Fibroblast of lung (primary cell): ENCODE results near the gene C1orf50. TPM values are rescaled to one million over a fixed set of nuclear protein-coding genes. Genes with fewer than 3 reads are reported as not detected.
A peak's percentile ranks its signal among the peaks of the same experiment; 100 is the strongest.

Source experiments
- DNase-seq, 2 donors: peaks; one replicate each; pipeline versions ENCODE4 v3.0.0 to v3.0.0-alpha.2; 2010; ENCODE audit warnings: low read depth in 2 of 2
- H2AFZ ChIP-seq: 2 replicates; pipeline ENCODE4 v1.5.1; 2012; ENCODE audit warnings: low read length, control low read depth, inconsistent platforms
- H3K27ac ChIP-seq: 2 replicates; pipeline ENCODE4 v1.5.1; 2011; ENCODE audit warnings: low read length, control low read depth; ENCODE audit not compliant: insufficient read depth
- H3K27me3 ChIP-seq: 2 replicates; pipeline ENCODE4 v1.5.1; 2011; ENCODE audit warnings: mild to moderate bottlenecking, low read length; ENCODE audit not compliant: control insufficient read depth, insufficient read depth
- H3K36me3 ChIP-seq: 2 replicates; pipeline ENCODE4 v1.5.1; 2011; ENCODE audit warnings: low read length; ENCODE audit not compliant: control insufficient read depth, insufficient read depth
- H3K4me1 ChIP-seq: 2 replicates; pipeline ENCODE4 v1.5.1; 2011; ENCODE audit warnings: low read length; ENCODE audit not compliant: control insufficient read depth, insufficient read depth; ENCODE audit errors: extremely low read depth
- H3K4me2 ChIP-seq: 2 replicates; pipeline ENCODE4 v1.5.1; 2011; ENCODE audit warnings: low read length, control low read depth; ENCODE audit not compliant: insufficient read depth; ENCODE audit errors: extremely low read depth
- H3K4me3 ChIP-seq, 4 experiments: fragments of 200-600 bp in 1 of 4; sonication (generic) in 1 of 4; replicated peaks in 1 of 4; 2 replicates each; pipeline ENCODE4 v1.5.1; 2011 to 2016; ENCODE audit warnings: low read length in 4 of 4, low read depth in 3 of 4, mild to moderate bottlenecking in 3 of 4, control low read depth in 2 of 4, inconsistent platforms in 1 of 4, mixed read lengths in 1 of 4; ENCODE audit not compliant: insufficient read depth in 1 of 4; ENCODE audit errors: control extremely low read depth in 1 of 4
- H3K79me2 ChIP-seq: 2 replicates; pipeline ENCODE4 v1.5.1; 2012; ENCODE audit warnings: mild to moderate bottlenecking, low read length, inconsistent platforms; ENCODE audit not compliant: control insufficient read depth, insufficient read depth
- H3K9ac ChIP-seq: 2 replicates; pipeline ENCODE4 v1.5.1; 2011; ENCODE audit warnings: mild to moderate bottlenecking, low read length, control low read depth; ENCODE audit not compliant: insufficient read depth
- H3K9me3 ChIP-seq: 2 replicates; pipeline ENCODE4 v1.5.1; 2012; ENCODE audit warnings: low read depth, low read length; ENCODE audit not compliant: control insufficient read depth, insufficient read depth
- H4K20me1 ChIP-seq: 2 replicates; pipeline ENCODE4 v1.5.1; 2011; ENCODE audit warnings: low read length; ENCODE audit not compliant: control insufficient read depth, insufficient read depth; ENCODE audit errors: extremely low read depth
- EZH2 ChIP-seq: IDR thresholded peaks from 2 replicates; pipeline ENCODE4 v1.5.1; 2012; ENCODE audit warnings: low read length, control low read depth, mild to moderate bottlenecking; ENCODE audit errors: missing control alignments
- polyA plus RNA-seq, 2 donors: library from polyadenylated mRNA; depleted of rRNA in 1 of 2; stranded (reverse) in 1 of 2; unstranded in 1 of 2; fragments of >200 nt; gene quantifications; 2 replicates each; pipeline ENCODE4 v1.2.1, GENCODE V29; 2011 to 2012; ENCODE audit warnings: missing spikeins in 1 of 2
- total RNA-seq: library from RNA; depleted of rRNA; stranded (reverse); fragments of >200 nt; gene quantifications from 2 replicates; pipeline ENCODE4 v1.2.1, GENCODE V29; 2014
- TF ChIP-seq, protein P1 (sequence below), 2 donors: IDR thresholded peaks in 1 of 2; conservative IDR thresholded peaks in 1 of 2; 1 replicate in 1 of 2; 2 replicates in 1 of 2; pipeline ENCODE4 v1.5.1; 2011 to 2012; ENCODE audit warnings: low read length in 2 of 2, control low read depth in 1 of 2, inconsistent platforms in 1 of 2, low read depth in 1 of 2, mild to moderate bottlenecking in 1 of 2

The C1orf50 gene
- total and polyA plus RNA-seq, 2 donors (not counting 1 experiment from before 2014, with no cell fraction given), result 5.9 to 9.5 TPM

DNA sequence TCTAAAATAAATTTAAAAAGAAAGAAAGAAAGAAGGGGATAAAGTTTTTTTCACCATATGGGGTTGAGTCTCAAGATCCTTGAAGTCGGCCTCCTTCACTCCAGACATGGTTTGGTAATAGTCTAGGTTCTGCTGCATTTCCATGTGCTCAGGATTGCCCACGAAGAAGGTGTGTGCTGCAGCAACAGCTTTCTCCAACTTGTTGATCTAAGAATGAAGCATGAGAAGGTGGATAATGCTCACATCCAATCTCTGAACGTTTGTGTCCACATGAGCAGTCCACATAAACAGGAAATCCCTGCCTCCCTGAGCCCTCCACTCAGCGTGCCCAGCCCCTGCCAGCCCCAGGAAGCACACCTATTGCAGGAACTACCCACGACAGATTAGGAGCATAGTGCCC is 4.8 kb upstream of the C1orf50 start:
- Histone ChIP-seq H4K20me1 (peaks cover 4% of the 10 kb centered on the region), H3K4me1 (no peaks in the 10 kb centered on the region), H2AFZ (no peak overlapping the region), H3K27me3 (no peaks in the 10 kb centered on the region), H3K79me2 (peaks cover 46% of the 10 kb centered on the region), H3K4me2 (no peak overlapping the region), H3K27ac (no peak overlapping the region), H3K9ac (no peak overlapping the region), H3K36me3 (peaks cover 12% of the 10 kb centered on the region), H3K9me3 (no peaks in the 10 kb centered on the region), H3K4me3 (no peak overlapping the region)
- no peak for DNase-seq
- TF ChIP-seq, protein P1, sequence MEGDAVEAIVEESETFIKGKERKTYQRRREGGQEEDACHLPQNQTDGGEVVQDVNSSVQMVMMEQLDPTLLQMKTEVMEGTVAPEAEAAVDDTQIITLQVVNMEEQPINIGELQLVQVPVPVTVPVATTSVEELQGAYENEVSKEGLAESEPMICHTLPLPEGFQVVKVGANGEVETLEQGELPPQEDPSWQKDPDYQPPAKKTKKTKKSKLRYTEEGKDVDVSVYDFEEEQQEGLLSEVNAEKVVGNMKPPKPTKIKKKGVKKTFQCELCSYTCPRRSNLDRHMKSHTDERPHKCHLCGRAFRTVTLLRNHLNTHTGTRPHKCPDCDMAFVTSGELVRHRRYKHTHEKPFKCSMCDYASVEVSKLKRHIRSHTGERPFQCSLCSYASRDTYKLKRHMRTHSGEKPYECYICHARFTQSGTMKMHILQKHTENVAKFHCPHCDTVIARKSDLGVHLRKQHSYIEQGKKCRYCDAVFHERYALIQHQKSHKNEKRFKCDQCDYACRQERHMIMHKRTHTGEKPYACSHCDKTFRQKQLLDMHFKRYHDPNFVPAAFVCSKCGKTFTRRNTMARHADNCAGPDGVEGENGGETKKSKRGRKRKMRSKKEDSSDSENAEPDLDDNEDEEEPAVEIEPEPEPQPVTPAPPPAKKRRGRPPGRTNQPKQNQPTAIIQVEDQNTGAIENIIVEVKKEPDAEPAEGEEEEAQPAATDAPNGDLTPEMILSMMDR (conservative IDR thresholded peaks at IDR 0.05 in 1 of 2, IDR thresholded peaks at IDR 0.05 in 1 of 2; ENCODE audit: low read depth in 1 of 2, low read length in 2 of 2), result no peak
- TF ChIP-seq EZH2, result no peak

DNA sequence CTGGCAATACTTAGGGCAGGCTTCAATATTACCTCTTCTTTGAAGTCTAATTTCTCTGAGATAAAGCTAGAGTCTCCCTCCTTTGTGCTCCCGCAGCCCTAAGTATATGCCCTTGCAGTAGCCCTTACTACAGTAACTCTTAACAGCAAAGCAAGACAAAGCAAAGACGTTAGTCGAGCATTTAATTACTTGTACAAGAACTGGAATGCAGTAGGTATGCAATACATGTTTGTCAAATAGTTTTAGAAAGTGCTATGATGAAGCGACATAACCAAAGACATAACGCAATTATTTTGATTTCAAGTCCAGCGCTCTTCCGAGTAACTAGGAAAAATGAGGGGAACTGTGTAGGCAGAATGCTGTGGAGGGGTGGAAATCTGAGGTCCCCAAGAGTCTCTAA is 1.8 kb upstream of the C1orf50 start:
- Histone ChIP-seq H3K9me3 (no peaks in the 10 kb centered on the region), H2AFZ (no peak overlapping the region), H3K79me2 (peaks cover 60% of the 10 kb centered on the region), H3K36me3 (peaks cover 2% of the 10 kb centered on the region), H3K4me2 (peak overlapping the region; percentile 95), H3K27ac (peak overlapping the region; percentile 89), H4K20me1 (peaks cover 4% of the 10 kb centered on the region), H3K4me1 (peaks cover 2% of the 10 kb centered on the region), H3K9ac (peak overlapping the region; percentile 81), H3K4me3 (peak overlapping the region; percentile 63 to 98 (median 90)), H3K27me3 (no peaks in the 10 kb centered on the region)
- TF ChIP-seq, protein P1 (conservative IDR thresholded peaks at IDR 0.05 in 1 of 2, IDR thresholded peaks at IDR 0.05 in 1 of 2; ENCODE audit: low read depth in 1 of 2, low read length in 2 of 2), result no peak
- TF ChIP-seq EZH2, result no peak
- peak in 1 of 2 donors; percentile 44 for DNase-seq

DNA sequence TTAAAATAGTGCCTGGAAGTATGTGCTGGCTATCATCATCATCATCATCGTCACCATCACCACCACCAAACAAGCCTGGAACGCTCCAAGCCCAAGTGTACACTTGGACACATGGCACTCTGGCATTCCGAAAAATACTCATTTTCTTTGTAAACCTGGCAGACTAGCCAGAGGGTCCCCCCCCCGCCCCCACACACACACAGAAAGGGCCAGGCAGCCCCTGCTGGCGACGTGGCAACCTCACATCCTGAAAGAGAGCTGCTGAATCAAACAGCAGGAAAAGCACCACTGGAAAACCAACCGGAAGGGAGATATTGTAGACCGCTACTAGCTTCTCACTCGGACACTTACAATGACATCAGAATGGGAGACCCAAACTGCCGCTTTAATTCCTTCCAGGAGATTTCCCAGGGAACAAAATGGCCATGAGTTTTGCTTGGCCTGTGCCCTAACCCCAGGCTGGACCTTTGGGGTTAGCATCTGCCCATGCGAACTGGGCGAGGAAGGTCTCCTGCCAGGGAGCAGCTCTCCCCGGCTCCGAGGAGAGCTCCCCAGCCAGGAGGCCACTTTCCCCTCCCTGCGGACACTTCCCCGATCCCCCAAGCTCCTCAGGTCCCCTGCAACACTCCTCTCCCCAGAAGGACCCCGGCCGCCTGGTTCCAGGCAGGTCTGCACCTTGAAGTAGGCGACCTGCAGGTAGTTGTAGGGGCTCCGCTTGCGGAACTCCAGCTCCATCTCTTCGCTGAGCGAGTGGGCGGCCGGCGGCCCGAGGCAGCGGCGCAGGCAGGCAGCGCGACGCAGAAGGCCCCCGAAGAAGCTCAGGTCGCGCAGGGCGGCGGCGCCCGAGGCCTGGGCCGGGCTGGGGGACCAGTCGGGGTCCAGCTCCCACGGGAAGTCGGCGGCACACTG is 963 bp upstream of the C1orf50 start:
- Histone ChIP-seq H3K4me3 (peak overlapping the region; percentile 63 to 98 (median 90)), H3K79me2 (peaks cover 60% of the 10 kb centered on the region), H3K4me2 (peak overlapping the region; percentile 95), H4K20me1 (peaks cover 4% of the 10 kb centered on the region), H3K27ac (peak overlapping the region; percentile 89), H3K9ac (peak overlapping the region; percentile 81), H3K27me3 (no peaks in the 10 kb centered on the region), H2AFZ (peak overlapping the region; percentile 80), H3K4me1 (peaks cover 2% of the 10 kb centered on the region), H3K36me3 (peaks cover 2% of the 10 kb centered on the region), H3K9me3 (no peaks in the 10 kb centered on the region)
- TF ChIP-seq EZH2, result no peak
- TF ChIP-seq, protein P1 (conservative IDR thresholded peaks at IDR 0.05 in 1 of 2, IDR thresholded peaks at IDR 0.05 in 1 of 2; ENCODE audit: low read depth in 1 of 2, low read length in 2 of 2), result peak; percentile 60 to 66
- peak; percentile 82 to 84 for DNase-seq
